Measurements from ENCODE around the gene PPP6R2. TPM values are rescaled to one million over a fixed set of nuclear protein-coding genes. Genes with fewer than 3 reads are reported as not detected.

The PPP6R2 gene
- total RNA-seq, 1 donor from 2014 or later, result 62.8 TPM

DNA sequence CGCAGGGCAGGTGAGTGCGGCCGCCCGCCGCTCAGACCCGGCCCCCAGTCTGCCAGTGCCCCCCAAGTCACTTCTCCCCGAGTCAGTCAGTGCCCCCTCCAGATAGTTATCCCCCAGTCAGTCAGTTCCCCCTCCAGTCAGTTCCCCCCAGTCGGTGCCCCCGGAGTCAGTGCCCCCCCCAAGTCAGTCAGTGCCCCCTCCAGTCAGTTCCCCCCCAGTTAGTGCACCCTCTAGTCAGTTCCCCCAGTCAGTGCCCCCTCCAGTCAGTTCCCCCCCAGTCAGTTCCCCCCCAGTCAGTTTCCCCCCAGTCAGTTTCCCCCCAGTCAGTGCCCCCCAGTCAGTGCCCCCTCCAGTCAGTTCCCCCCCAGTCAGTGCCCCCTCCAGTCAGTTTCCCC, 411 bp downstream of the PPP6R2 start:
- H3K4me3 Mint-ChIP-seq, result no peak overlapping the region
- no peaks in the 10 kb centered on the region for H3K9me3 Mint-ChIP-seq
- H3K4me1 Mint-ChIP-seq (ENCODE audit: unreplicated experiment), result peaks cover 5% of the 10 kb centered on the region
- no peak for DNase-seq (ENCODE audit: extremely low spot score, unreplicated experiment)
- H3K27ac Mint-ChIP-seq, result no peak overlapping the region
- H3K27me3 Mint-ChIP-seq, result no peaks in the 10 kb centered on the region
- H3K36me3 Mint-ChIP-seq, result no peaks in the 10 kb centered on the region
- TF ChIP-seq, protein P1, sequence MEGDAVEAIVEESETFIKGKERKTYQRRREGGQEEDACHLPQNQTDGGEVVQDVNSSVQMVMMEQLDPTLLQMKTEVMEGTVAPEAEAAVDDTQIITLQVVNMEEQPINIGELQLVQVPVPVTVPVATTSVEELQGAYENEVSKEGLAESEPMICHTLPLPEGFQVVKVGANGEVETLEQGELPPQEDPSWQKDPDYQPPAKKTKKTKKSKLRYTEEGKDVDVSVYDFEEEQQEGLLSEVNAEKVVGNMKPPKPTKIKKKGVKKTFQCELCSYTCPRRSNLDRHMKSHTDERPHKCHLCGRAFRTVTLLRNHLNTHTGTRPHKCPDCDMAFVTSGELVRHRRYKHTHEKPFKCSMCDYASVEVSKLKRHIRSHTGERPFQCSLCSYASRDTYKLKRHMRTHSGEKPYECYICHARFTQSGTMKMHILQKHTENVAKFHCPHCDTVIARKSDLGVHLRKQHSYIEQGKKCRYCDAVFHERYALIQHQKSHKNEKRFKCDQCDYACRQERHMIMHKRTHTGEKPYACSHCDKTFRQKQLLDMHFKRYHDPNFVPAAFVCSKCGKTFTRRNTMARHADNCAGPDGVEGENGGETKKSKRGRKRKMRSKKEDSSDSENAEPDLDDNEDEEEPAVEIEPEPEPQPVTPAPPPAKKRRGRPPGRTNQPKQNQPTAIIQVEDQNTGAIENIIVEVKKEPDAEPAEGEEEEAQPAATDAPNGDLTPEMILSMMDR (conservative IDR thresholded peaks at IDR 0.05), result no peak

DNA sequence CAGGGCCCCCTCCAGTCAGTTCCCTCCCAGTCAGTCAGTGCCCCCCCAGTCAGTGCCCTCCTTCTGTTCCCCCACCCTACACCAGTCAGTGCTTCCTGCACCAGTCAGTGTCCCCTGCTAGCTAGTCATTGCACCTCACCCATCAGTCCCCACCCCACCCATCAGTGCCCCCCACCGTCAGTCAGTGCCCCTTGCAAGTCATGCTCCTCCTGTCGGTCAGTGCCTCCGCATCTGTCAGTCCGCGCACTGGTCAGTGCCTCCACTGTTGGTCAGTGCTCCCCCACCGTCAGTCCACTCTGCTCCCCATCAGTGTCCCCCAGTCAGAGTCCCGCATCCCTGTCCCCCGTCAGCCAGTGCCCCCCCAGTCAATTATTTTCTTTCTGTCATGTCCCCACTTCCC, 3.3 kb downstream of the PPP6R2 start:
- H3K4me3 Mint-ChIP-seq, result no peak overlapping the region
- no peaks in the 10 kb centered on the region for H3K27me3 Mint-ChIP-seq
- H3K27ac Mint-ChIP-seq, result no peak overlapping the region
- H3K9me3 Mint-ChIP-seq, result no peaks in the 10 kb centered on the region
- H3K36me3 Mint-ChIP-seq, result no peaks in the 10 kb centered on the region
- H3K4me1 Mint-ChIP-seq (ENCODE audit: unreplicated experiment), result peaks cover 5% of the 10 kb centered on the region
- TF ChIP-seq, protein P1 (conservative IDR thresholded peaks at IDR 0.05), result no peak
- no peak for DNase-seq (ENCODE audit: extremely low spot score, unreplicated experiment)

DNA sequence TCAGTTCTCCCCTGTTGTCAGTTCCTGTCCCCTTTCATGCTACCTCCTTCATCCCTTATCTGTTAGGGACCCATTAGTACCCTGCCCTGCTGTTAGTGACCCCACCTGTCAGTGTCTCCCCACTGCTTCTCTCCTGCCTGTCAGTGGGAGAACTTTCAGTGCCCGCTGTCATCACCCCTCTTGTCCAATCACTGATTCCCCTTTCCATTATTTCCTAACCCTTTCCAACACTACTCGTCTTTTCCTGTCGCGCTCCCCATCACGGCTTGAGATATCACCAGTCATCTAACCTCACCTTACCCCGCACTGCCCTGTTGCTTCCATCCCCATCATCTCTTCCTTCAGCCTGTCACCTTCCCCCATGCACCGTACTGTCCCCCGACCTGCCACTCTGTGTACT, 4.0 kb downstream of the PPP6R2 start:
- DNase-seq (ENCODE audit: extremely low spot score, unreplicated experiment), result no peak
- H3K9me3 Mint-ChIP-seq, result no peaks in the 10 kb centered on the region
- peaks cover 4% of the 10 kb centered on the region for H3K4me1 Mint-ChIP-seq (ENCODE audit: unreplicated experiment)
- no peaks in the 10 kb centered on the region for H3K27me3 Mint-ChIP-seq
- H3K4me3 Mint-ChIP-seq, result no peak overlapping the region
- H3K36me3 Mint-ChIP-seq, result no peaks in the 10 kb centered on the region
- H3K27ac Mint-ChIP-seq, result no peak overlapping the region
- TF ChIP-seq, protein P1 (conservative IDR thresholded peaks at IDR 0.05), result no peak

DNA sequence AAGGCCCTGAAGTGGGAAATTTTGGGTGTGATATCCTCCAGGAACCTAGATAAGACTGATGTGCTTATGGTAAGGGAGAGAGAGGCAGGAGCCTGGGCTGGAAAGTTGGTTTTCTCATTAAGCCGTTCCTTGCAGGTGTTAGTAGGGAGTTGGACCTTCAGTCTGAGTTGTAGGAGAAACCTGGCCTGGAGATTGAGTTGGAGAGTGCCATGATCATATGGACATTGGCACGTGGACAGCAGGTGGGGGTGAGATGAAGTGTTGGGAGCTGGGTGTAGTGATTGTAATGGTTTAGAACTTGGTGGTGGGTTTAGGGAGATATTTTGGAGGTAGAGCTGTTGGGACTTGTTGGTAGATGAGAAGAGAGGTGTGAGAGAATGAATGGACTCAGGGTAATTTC, 4.9 kb downstream of the PPP6R2 start:
- Mint-ChIP-seq H3K36me3 (peaks cover 2% of the 10 kb centered on the region), H3K4me3 (no peak overlapping the region), H3K27ac (no peak overlapping the region), H3K27me3 (no peaks in the 10 kb centered on the region), H3K4me1 (ENCODE audit: unreplicated experiment) (no peaks in the 10 kb centered on the region), H3K9me3 (no peaks in the 10 kb centered on the region)
- TF ChIP-seq, protein P1 (conservative IDR thresholded peaks at IDR 0.05), result no peak
- DNase-seq (ENCODE audit: extremely low spot score, unreplicated experiment), result no peak

DNA sequence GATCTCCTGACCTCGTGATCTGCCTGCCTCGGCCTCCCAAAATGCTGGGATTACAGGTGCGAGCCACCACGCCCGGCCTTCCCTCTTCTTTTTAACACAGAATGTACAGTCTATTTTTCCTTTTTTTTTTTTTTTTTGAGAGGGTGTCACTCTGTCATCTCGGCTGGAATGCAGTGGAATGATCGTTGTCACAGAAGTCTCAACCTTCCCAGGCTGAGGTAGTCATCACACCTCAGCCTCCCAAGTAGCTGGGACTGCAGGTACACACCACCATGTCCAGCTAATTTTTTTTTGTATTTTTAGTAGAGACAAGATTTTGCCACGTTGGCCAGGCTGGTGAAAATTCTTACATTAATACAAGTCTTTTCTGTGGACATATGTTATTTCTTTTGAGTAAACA, 13.1 kb downstream of the PPP6R2 start:
- H3K4me3 Mint-ChIP-seq, result no peak overlapping the region
- TF ChIP-seq, protein P1 (conservative IDR thresholded peaks at IDR 0.05), result no peak
- DNase-seq (ENCODE audit: extremely low spot score, unreplicated experiment), result no peak
- no peak overlapping the region for H3K27ac Mint-ChIP-seq
- H3K4me1 Mint-ChIP-seq (ENCODE audit: unreplicated experiment), result no peaks in the 10 kb centered on the region
- peaks cover 26% of the 10 kb centered on the region for H3K36me3 Mint-ChIP-seq
- no peaks in the 10 kb centered on the region for H3K27me3 Mint-ChIP-seq
- no peaks in the 10 kb centered on the region for H3K9me3 Mint-ChIP-seq

DNA sequence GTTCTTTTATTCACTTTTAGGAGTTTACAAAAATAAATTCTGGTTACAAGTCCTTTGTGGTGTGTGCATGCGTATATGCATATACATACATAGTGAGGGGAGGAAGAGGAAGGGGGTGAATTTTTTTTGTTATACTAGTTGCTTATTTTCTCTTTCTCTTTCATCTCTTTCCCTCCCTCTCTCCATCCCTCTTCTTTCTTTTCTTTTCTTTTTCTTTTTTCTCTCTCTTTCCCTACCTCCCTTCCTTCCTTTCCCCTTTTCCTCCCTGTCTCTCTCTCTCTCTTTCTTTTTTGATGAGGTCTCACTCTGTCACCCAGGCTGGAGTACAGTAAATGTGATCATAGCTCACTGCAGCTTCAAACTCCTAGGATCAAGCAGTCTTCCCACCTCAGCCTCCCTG, 14.1 kb downstream of the PPP6R2 start:
- TF ChIP-seq, protein P1 (conservative IDR thresholded peaks at IDR 0.05), result no peak
- Mint-ChIP-seq H3K4me3 (no peak overlapping the region), H3K4me1 (ENCODE audit: unreplicated experiment) (no peaks in the 10 kb centered on the region), H3K36me3 (peaks cover 32% of the 10 kb centered on the region), H3K27ac (no peak overlapping the region), H3K9me3 (no peaks in the 10 kb centered on the region), H3K27me3 (no peaks in the 10 kb centered on the region)
- DNase-seq (ENCODE audit: extremely low spot score, unreplicated experiment), result no peak

All from type B pancreatic cell (in vitro differentiated cells).